Heart left ventricle (tissue), 13 donors: Measurements from ENCODE around the gene KLF2.

ENCODE experiments used
- CTCF ChIP-seq, 12 donors: fragments of 200-600 bp; sonication (generic) in 4 of 12; IDR thresholded peaks; one replicate each; pipeline versions ENCODE4 v1.5.0 to v1.8.0; 2018 to 2022; ENCODE audit warnings: antibody characterized with exemption in 12 of 12, mild to moderate bottlenecking in 5 of 12
- POLR2A ChIP-seq, 2 donors: fragments of 450-650 bp; IDR thresholded peaks; one replicate each; pipeline ENCODE4 v1.6.1; 2017; ENCODE audit warnings: antibody characterized with exemption in 2 of 2, mild to moderate bottlenecking in 2 of 2, moderate library complexity in 2 of 2
- donor health status: ischemic (EF 13 %, LVEDD 7.1; RV severe dilation, severe dysfunction).
- donor health status: DM: no; HTN: yes; CAD: no.
- donor health status: DM: no; HTN: no; CAD: no.
- donor health status: ischemic (EF 25% LVEDD 6.9; RV normal size, moderate dysfunction).
- donor health status: ischemic (EF 25% LVEDD 5.7; RV mildly dilated, moderate dysfunction).
- donor health status: ischemic (EF 35%, LVEDD 5.7; RV mildly dilated, moderate dysfunction).
- donor health status: nonischemic (EF 11% LVEDD 7.7; RV severe dilation, severe dysfunction).
- donor health status: DM: yes; HTN: yes; CAD: no.
- donor health status: PGD.
- donor health status: ischemic (EF 29% LVEDD 5.4; RV normal size, mild dysfunction).
- donor health status: nonischemic (EF 23%, LVEDD 6.1; RV moderate dilation, normal function).

GRCh38 chr19:16295057-16295456 lies 29.6 kb upstream of the KLF2 start:
- TF ChIP-seq POLR2A (IDR thresholded peaks at IDR 0.05), result no peak
- TF ChIP-seq CTCF (IDR thresholded peaks at IDR 0.05), result no peak
